MM.1S (cell line): Measurements from ENCODE around the gene GCAT.

Experiments used
- DNase-seq: peaks from one replicate; pipeline ENCODE4 v3.0.0-alpha.2; 2015
- H2AFZ ChIP-seq: fragments of 300-600 bp; sonication (generic); 2 replicates; pipeline ENCODE4 v1.6.0; 2016; ENCODE audit warnings: antibody characterized with exemption, low read length
- H3F3A ChIP-seq: fragments of 300-600 bp; sonication (generic); 2 replicates; pipeline ENCODE4 v1.6.1; 2016; ENCODE audit warnings: mild to moderate bottlenecking, antibody characterized with exemption, low read length, moderate library complexity, mixed read lengths; ENCODE audit not compliant: insufficient read depth
- H3K27ac ChIP-seq: fragments of 300-600 bp; sonication (generic); 2 replicates; pipeline ENCODE4 v1.5.1; 2016; ENCODE audit warnings: mild to moderate bottlenecking, low read length
- H3K27me3 ChIP-seq: fragments of 300-600 bp; sonication (generic); replicated peaks from 2 replicates; pipeline ENCODE4 v1.6.0; 2016; ENCODE audit warnings: low read length; ENCODE audit not compliant: insufficient read depth
- H3K36me3 ChIP-seq: fragments of 300-600 bp; sonication (generic); replicated peaks from 2 replicates; pipeline ENCODE4 v1.6.1; 2016; ENCODE audit warnings: mild to moderate bottlenecking, low read length, mixed read lengths; ENCODE audit not compliant: insufficient read depth
- H3K4me1 ChIP-seq: fragments of 300-600 bp; sonication (generic); 2 replicates; pipeline ENCODE4 v1.6.1; 2016; ENCODE audit warnings: low read length, mixed read lengths
- H3K4me2 ChIP-seq: fragments of 300-600 bp; sonication (generic); 2 replicates; pipeline ENCODE4 v1.6.0; 2016; ENCODE audit warnings: low read depth, low read length
- H3K4me3 ChIP-seq: fragments of 300-600 bp; sonication (generic); 2 replicates; pipeline ENCODE4 v1.5.1; 2016; ENCODE audit warnings: low read length, mixed read lengths
- H3K79me2 ChIP-seq: fragments of 300-600 bp; sonication (generic); 2 replicates; pipeline ENCODE4 v1.6.1; 2016; ENCODE audit warnings: mixed run types, low read length, mixed read lengths
- H3K9ac ChIP-seq: fragments of 300-600 bp; sonication (generic); 2 replicates; pipeline ENCODE4 v1.6.1; 2016; ENCODE audit warnings: low read length, mixed read lengths
- H3K9me2 ChIP-seq: fragments of 300-600 bp; sonication (generic); replicated peaks from 2 replicates; pipeline ENCODE4 v1.6.1; 2016; ENCODE audit warnings: mild to moderate bottlenecking, low read length, mixed read lengths; ENCODE audit not compliant: insufficient read depth
- H3K9me3 ChIP-seq: fragments of 300-600 bp; sonication (generic); replicated peaks from 2 replicates; pipeline ENCODE4 v1.6.1; 2016; ENCODE audit warnings: mild to moderate bottlenecking, low read length, mixed read lengths; ENCODE audit not compliant: insufficient read depth
- H4K20me1 ChIP-seq: fragments of 300-600 bp; sonication (generic); 2 replicates; pipeline ENCODE4 v1.6.1; 2016; ENCODE audit warnings: mild to moderate bottlenecking, low read length, moderate library complexity, mixed read lengths; ENCODE audit not compliant: insufficient read depth
- EZH2 ChIP-seq: fragments of 300-600 bp; sonication (generic); optimal IDR thresholded peaks from 2 replicates; pipeline ENCODE3; 2017; ENCODE audit warnings: low read depth, mild to moderate bottlenecking, antibody characterized with exemption, low read length, mixed read lengths
- EZH2phosphoT487 ChIP-seq: fragments of 300-600 bp; sonication (generic); IDR thresholded peaks from 2 replicates; pipeline ENCODE4 v1.6.1; 2018; ENCODE audit warnings: antibody characterized with exemption, low read length
- TF ChIP-seq, protein P1 (sequence below): fragments of 300-600 bp; sonication (generic); IDR thresholded peaks from 2 replicates; pipeline ENCODE4 v1.5.1; 2016; ENCODE audit warnings: antibody characterized with exemption, low read length, mixed read lengths

The GCAT gene

DNA sequence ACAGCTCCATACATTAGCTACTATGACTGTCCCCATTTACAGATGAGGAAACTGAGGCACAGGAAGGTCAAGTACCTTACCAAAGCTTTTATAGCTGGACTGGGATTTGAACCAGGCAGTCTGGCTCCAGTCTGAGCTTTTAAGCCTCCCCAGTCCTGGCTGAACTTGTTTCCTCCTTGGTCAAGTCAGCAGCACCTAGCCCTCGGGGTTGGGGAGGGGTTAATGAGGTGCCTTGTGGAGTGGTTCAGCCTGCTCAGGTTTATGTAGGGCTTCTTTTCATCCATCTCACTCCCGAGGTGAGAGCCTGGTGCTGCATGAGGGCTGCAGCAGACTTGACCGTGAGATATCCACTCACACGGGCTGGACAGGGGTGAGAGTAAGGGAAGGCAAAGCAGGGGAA is 36.7 kb upstream of the GCAT start:
- no peaks in the 10 kb centered on the region for H3F3A ChIP-seq

DNA sequence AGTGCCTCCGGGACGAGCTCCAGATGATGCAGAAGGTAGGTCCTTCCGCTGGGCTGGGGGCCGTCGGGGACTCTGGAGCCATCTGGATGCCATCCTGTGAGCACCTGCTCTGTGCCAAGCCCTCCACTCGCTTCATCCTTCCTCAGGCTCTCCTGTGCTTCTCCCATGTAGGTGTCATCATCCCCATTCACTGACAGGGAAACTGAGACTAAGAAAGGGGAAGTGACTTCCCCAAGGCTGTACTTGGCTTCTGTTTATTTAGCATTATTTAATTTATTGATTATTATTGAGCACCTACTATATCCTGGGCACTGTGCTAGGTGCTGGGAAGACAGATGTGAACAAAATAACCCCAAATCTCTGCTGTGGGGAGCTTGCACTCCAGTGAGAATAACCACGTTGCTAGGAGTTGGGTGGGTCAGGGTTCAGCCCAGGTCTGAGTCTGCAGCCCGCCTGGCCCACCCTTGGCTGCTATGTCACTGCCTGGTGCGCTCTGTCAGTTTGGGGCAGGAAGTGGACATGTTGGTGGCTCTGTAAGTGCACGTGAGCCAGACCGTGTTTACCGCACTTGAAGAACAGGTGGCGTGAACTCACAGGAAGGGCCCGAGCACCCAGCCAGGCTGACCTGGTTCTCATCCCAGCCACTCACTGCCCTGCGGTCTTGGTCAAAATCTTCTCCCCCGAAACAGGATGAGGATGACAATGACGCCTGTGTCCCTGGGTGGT is 35.9 kb upstream of the GCAT start:
- Histone ChIP-seq H2AFZ (no peak overlapping the region), H4K20me1 (no peaks in the 10 kb centered on the region), H3K9me3 (no peaks in the 10 kb centered on the region), H3K27me3 (no peaks in the 10 kb centered on the region), H3K4me2 (no peak overlapping the region), H3F3A (no peaks in the 10 kb centered on the region), H3K4me1 (no peaks in the 10 kb centered on the region; the same call in 1 of the 2 replicates), H3K4me3 (no peak overlapping the region), H3K9ac (no peak overlapping the region), H3K79me2 (no peaks in the 10 kb centered on the region), H3K9me2 (no peaks in the 10 kb centered on the region), H3K27ac (no peak overlapping the region), H3K36me3 (no peaks in the 10 kb centered on the region)
- TF ChIP-seq EZH2 (no peak), EZH2phosphoT487 (no peak)
- TF ChIP-seq, protein P1, sequence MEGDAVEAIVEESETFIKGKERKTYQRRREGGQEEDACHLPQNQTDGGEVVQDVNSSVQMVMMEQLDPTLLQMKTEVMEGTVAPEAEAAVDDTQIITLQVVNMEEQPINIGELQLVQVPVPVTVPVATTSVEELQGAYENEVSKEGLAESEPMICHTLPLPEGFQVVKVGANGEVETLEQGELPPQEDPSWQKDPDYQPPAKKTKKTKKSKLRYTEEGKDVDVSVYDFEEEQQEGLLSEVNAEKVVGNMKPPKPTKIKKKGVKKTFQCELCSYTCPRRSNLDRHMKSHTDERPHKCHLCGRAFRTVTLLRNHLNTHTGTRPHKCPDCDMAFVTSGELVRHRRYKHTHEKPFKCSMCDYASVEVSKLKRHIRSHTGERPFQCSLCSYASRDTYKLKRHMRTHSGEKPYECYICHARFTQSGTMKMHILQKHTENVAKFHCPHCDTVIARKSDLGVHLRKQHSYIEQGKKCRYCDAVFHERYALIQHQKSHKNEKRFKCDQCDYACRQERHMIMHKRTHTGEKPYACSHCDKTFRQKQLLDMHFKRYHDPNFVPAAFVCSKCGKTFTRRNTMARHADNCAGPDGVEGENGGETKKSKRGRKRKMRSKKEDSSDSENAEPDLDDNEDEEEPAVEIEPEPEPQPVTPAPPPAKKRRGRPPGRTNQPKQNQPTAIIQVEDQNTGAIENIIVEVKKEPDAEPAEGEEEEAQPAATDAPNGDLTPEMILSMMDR, result no peak
- no peak for DNase-seq

More for the DNA sequence above, 36.7 kb upstream of the GCAT start:
- no peaks in the 10 kb centered on the region for H3K79me2 ChIP-seq
- H3K9ac ChIP-seq, result no peak overlapping the region
- H3K27ac ChIP-seq, result no peak overlapping the region
- no peak overlapping the region for H2AFZ ChIP-seq
- TF ChIP-seq EZH2phosphoT487, result no peak
- TF ChIP-seq, protein P1, result no peak
- no peak for TF ChIP-seq EZH2
- H3K36me3 ChIP-seq, result no peaks in the 10 kb centered on the region
- H3K9me3 ChIP-seq, result no peaks in the 10 kb centered on the region
- H3K4me2 ChIP-seq, result no peak overlapping the region
- H3K4me3 ChIP-seq, result no peak overlapping the region
- H3K27me3 ChIP-seq, result no peaks in the 10 kb centered on the region
- H3K9me2 ChIP-seq, result no peaks in the 10 kb centered on the region
- no peak for DNase-seq
- no peaks in the 10 kb centered on the region for H4K20me1 ChIP-seq
- no peaks in the 10 kb centered on the region for H3K4me1 ChIP-seq

DNA sequence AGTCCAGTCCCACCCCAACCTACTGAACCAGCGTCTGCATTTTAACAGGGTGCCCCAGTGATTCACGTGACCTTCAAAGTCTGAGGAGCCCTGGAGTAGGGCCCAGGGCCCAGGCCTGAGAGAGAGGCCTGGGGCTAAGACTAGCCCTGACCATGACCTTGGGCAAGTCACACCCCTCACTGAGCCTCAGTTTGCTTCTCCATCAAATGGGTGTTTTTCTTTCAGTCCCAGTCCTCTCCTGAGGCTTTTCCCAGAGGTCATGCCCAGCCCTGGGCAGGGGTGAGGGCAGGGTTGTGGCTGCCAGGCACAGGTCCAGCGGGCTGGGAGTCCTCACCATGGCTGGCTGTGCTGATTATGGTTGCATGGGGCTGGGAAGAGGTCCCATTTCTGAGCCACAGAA is 33.0 kb upstream of the GCAT start:
- Histone ChIP-seq H4K20me1 (no peaks in the 10 kb centered on the region), H2AFZ (no peak overlapping the region), H3F3A (0 out of 2 replicates have a peak, but pooled peaks cover 3% of the 10 kb centered on the region), H3K27ac (no peak overlapping the region), H3K4me2 (no peak overlapping the region), H3K9ac (no peak overlapping the region), H3K4me3 (no peak overlapping the region), H3K27me3 (no peaks in the 10 kb centered on the region), H3K9me3 (no peaks in the 10 kb centered on the region), H3K79me2 (no peaks in the 10 kb centered on the region), H3K4me1 (peaks cover 4% of the 10 kb centered on the region), H3K36me3 (no peaks in the 10 kb centered on the region), H3K9me2 (no peaks in the 10 kb centered on the region)
- DNase-seq, result no peak
- no peak for TF ChIP-seq EZH2phosphoT487
- TF ChIP-seq, protein P1, result no peak
